Breast epithelium (tissue), 4 donors: Measurements from ENCODE around the gene INSR. TPM values are rescaled to one million over a fixed set of nuclear protein-coding genes. Genes with fewer than 3 reads are reported as not detected.

Experiments
- DNase-seq, 2 donors: peaks; one replicate each; pipeline ENCODE4 v3.0.0-alpha.2; 2019; ENCODE audit warnings: low spot score in 2 of 2
- H3K27ac ChIP-seq, 2 donors: fragments of 200-600 bp; sonication (generic) in 1 of 2; one replicate each; pipeline ENCODE4 v1.5.1; 2016 to 2019; ENCODE audit warnings: mild to moderate bottlenecking in 1 of 2
- H3K27me3 ChIP-seq, 2 donors: fragments of 200-600 bp; sonication (generic) in 1 of 2; one replicate each; pipeline versions ENCODE4 v1.5.1 to v1.6.0; 2017 to 2019; ENCODE audit warnings: control low read depth in 1 of 2, mild to moderate bottlenecking in 1 of 2
- H3K36me3 ChIP-seq: fragments of 200-600 bp; one replicate; pipeline ENCODE4 v1.5.1; 2019
- H3K4me1 ChIP-seq, 2 donors: fragments of 200-600 bp; sonication (generic); one replicate each; pipeline ENCODE4 v1.5.1; 2016 to 2019; ENCODE audit warnings: control low read depth in 1 of 2
- H3K4me3 ChIP-seq, 3 donors: fragments of 200-600 bp; sonication (generic); 1 replicate in 2 of 3; 2 replicates in 1 of 3; pipeline ENCODE4 v1.5.1; 2016 to 2019; ENCODE audit warnings: mild to moderate bottlenecking in 3 of 3, moderate library complexity in 2 of 3
- H3K9me3 ChIP-seq, 2 donors: fragments of 200-600 bp; sonication (generic) in 1 of 2; one replicate each; pipeline ENCODE4 v1.5.1; 2016 to 2019; ENCODE audit warnings: control low read depth in 1 of 2
- CTCF ChIP-seq, 3 donors: fragments of 450-650 bp; IDR thresholded peaks; one replicate each; pipeline ENCODE4 v1.5.1; 2016 to 2017; ENCODE audit warnings: antibody characterized with exemption in 3 of 3, mild to moderate bottlenecking in 3 of 3, moderate library complexity in 3 of 3
- POLR2A ChIP-seq: fragments of 450-650 bp; IDR thresholded peaks from one replicate; pipeline ENCODE4 v1.6.1; 2016; ENCODE audit warnings: antibody characterized with exemption, mild to moderate bottlenecking, moderate library complexity
- POLR2AphosphoS5 ChIP-seq, 3 donors: sonication (generic); formaldehyde crosslinking; IDR thresholded peaks; one replicate each; pipeline ENCODE4 v1.6.1; 2017; ENCODE audit warnings: antibody characterized with exemption in 3 of 3
- intact Hi-C: fragments of 100-400 bp; cut with DNase I; formaldehyde crosslinking; loops from one replicate; pipeline ENCODE4 v1.15.1; 2023; ENCODE audit warnings: low total_unique reads
- total RNA-seq, 3 donors: library from RNA; depleted of rRNA; stranded (reverse); fragments of >200 nt; gene quantifications; one replicate each; pipeline ENCODE4 v1.1.0, GENCODE V29; 2016

Gene INSR
- total RNA-seq, 3 donors from 2014 or later: 66.3 to 108 (median 104) TPM

- intact Hi-C loops: no loop called here
- no peaks in the 10 kb centered on the region for H3K4me1 ChIP-seq
Measured at GRCh38 chr19:7242601-7243258, 51.5 kb downstream of the INSR start.

GRCh38 chr19:7238051-7238450 is 56.2 kb downstream of the INSR start:
- no peak overlapping the region for H3K27ac ChIP-seq
- no peaks in the 10 kb centered on the region for H3K4me1 ChIP-seq
- H3K4me3 ChIP-seq: no peak overlapping the region
- no peaks in the 10 kb centered on the region for H3K27me3 ChIP-seq
- no peak for TF ChIP-seq POLR2AphosphoS5 (IDR thresholded peaks at IDR 0.05)
- no peak for TF ChIP-seq POLR2A
- no peak for TF ChIP-seq CTCF (IDR thresholded peaks at IDR 0.05)
- no peaks in the 10 kb centered on the region for H3K9me3 ChIP-seq
- no peaks in the 10 kb centered on the region for H3K36me3 ChIP-seq
- no peak for DNase-seq
- intact Hi-C loops: no loop called here

More at GRCh38 chr19:7242601-7243258, 51.5 kb downstream of the INSR start:
- Histone ChIP-seq H3K36me3 (no peaks in the 10 kb centered on the region), H3K9me3 (no peaks in the 10 kb centered on the region), H3K4me3 (no peak overlapping the region), H3K27ac (peak overlapping the region; percentile 77 to 80), H3K27me3 (no peaks in the 10 kb centered on the region)
- no peak for DNase-seq
- no peak for TF ChIP-seq CTCF (IDR thresholded peaks at IDR 0.05)
- no peak for TF ChIP-seq POLR2A
- TF ChIP-seq POLR2AphosphoS5 (IDR thresholded peaks at IDR 0.05): no peak

GRCh38 chr19:7236153-7236552 is 58.1 kb downstream of the INSR start:
- Histone ChIP-seq H3K36me3 (no peaks in the 10 kb centered on the region), H3K4me3 (no peak overlapping the region), H3K27ac (peak overlapping the region in 1 of 2 donors; percentile 25), H3K9me3 (no peaks in the 10 kb centered on the region), H3K27me3 (no peaks in the 10 kb centered on the region), H3K4me1 (no peaks in the 10 kb centered on the region)
- intact Hi-C loops: no loop called here
- no peak for DNase-seq
- TF ChIP-seq POLR2A (no peak), POLR2AphosphoS5 (IDR thresholded peaks at IDR 0.05) (no peak), CTCF (IDR thresholded peaks at IDR 0.05) (no peak)

- intact Hi-C loops: no loop called here
- no peak overlapping the region for H3K4me3 ChIP-seq
- no peaks in the 10 kb centered on the region for H3K9me3 ChIP-seq
- no peak overlapping the region for H3K27ac ChIP-seq
- H3K4me1 ChIP-seq: no peaks in the 10 kb centered on the region
- no peak for DNase-seq
- H3K27me3 ChIP-seq: no peaks in the 10 kb centered on the region
- TF ChIP-seq POLR2AphosphoS5 (IDR thresholded peaks at IDR 0.05) (no peak), POLR2A (no peak), CTCF (IDR thresholded peaks at IDR 0.05) (no peak)
- H3K36me3 ChIP-seq: no peaks in the 10 kb centered on the region
Measured at GRCh38 chr19:7230826-7231225, 63.4 kb downstream of the INSR start.

GRCh38 chr19:7229735-7230134 is 64.5 kb downstream of the INSR start:
- Histone ChIP-seq H3K27ac (no peak overlapping the region), H3K36me3 (no peaks in the 10 kb centered on the region), H3K9me3 (no peaks in the 10 kb centered on the region), H3K27me3 (no peaks in the 10 kb centered on the region), H3K4me1 (peaks cover 0 to 4% of the 10 kb centered on the region in 2 donors), H3K4me3 (no peak overlapping the region)
- no peak for TF ChIP-seq POLR2AphosphoS5 (IDR thresholded peaks at IDR 0.05)
- TF ChIP-seq CTCF (IDR thresholded peaks at IDR 0.05): no peak
- no peak for TF ChIP-seq POLR2A
- intact Hi-C loops: no loop called here
- DNase-seq: no peak
